GF-D8 (cell line): ENCODE data around the gene HOXA13.
A peak's percentile ranks its signal among the peaks of the same experiment; 100 is the strongest.

Source experiments
- DNase-seq: peaks from one replicate; lab custom pipeline; 2025; lab: John Stamatoyannopoulos, UW

The HOXA13 gene

DNA sequence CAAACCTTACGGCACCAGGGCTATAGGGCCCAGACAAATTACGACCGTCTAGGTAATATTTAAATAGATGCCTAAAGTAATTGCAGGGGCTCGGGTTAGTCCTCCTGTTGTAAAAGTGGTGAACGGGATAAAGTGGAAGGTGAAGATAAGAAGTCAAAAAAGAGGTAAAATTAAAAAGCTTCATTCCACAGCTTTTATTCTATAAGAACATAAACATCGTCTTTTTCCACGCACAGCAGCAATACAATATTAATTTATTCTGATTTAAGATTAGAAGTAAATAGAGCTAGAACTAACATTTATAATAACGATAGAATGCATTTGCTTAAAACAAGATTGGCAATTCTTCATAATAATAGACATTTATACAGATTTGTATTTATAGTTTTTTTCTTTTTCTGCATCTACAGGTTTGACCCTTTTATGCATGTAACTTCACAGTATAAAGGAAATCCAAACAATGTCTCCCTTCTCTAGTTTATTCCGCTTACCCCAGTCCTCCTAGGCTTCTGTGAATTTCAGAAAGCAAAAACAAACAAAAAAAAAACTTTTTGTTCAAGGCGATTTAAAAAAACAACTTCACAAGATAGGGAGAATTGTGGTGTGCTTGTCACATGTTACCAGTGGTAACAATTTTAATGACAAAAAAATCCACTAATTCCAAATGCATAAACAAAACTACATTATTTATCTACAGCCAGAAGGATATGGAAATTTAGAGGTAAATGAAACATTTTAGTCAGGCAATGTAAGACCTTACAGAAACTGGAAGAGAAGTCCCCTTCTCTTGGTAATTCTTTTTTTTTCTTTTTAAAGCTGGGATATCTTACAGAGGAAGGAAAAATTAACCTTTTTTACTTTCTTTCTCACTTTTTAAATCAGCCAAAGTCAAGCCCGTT, 29.2 kb downstream of the HOXA13 start:
- DNase-seq = no peak

DNA sequence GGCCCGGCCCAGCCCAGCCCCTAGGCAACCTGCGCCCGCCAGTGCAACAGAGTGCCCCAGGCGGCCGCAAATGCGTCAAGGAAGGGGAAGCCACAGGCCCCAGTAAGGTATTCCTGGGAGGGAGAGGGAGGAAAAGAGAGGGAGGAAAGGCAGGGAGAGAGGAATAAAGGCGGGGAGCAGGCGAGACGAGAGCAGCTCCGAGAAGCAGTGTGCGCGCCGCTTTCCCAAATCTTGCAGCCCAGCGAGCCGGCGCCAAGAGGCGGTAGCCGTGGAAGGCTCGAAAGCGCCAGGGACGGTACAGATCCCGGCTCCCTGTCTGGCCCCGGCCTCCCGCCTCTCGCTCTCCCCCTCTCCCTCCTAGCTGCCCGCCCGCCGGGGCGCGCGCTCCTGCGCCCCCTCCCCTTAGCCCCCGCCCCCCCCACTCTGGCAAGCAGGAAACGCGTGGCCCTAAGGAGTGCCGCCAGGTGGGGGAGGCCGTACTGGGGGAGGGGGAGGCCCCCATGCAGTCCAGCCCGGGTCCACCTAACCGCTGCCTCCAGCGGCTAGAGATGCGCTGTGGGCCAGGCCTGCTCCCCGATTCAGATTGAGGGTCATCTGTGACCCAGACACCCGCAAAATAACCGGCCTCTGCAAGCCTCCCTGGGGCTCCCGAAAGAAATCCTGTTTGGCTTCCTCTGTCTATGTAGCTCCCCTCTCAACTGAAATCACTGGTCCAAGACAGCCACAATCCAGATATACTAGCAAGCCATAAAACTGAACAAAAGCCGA, 30.0 kb downstream of the HOXA13 start:
- DNase-seq = no peak

DNA sequence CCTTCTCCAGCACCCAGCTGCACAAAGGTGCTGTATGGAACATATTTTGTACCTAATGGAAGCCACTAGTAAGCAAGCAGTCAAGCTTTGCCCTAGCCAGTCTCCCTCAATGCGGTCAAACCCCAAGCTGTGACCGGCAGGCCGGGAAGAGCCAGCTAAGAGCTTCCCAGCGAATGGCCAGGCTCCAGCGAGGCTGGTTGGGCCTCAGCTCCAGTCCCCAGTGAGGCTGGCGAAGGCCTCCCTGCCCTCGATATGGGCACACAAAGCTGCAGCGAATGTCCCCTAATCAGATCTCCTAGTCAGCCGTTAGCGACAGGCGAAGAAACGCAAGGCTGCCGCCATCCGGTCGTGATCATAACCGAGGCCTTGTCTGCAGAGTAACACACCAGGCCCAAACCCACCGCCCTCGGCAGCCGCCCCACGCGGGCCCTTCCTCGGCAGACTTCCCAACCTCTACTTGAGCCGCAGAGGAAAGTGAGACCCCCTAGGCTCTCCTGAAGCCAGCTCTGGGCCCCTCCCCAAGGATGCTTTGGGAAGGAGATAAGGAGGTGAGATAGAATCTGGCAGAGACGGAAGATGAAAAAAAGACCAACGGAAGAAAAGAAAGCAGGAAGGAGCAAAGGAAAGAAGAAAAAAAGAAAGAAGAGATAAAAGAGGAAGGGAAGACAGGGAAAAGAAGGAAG, 31.5 kb downstream of the HOXA13 start:
- peak; percentile 85 for DNase-seq

DNA sequence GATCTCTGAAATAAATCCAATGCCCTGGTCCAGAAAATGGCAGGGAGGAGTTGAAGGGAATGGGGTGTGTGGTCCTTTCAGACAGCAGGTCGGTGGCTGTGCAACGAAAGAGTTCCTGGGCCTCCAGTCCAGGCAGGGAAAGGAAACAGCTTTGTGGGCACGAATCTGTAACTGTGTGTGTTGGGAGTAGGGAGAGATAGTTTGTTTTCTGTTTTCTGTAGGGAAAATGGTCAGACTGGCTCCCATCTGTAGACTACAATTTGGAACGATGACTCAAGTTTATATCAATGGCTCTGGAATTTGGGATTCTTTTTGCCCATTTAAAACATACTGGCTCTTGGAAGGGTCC, 32.0 kb downstream of the HOXA13 start:
- no peak for DNase-seq

DNA sequence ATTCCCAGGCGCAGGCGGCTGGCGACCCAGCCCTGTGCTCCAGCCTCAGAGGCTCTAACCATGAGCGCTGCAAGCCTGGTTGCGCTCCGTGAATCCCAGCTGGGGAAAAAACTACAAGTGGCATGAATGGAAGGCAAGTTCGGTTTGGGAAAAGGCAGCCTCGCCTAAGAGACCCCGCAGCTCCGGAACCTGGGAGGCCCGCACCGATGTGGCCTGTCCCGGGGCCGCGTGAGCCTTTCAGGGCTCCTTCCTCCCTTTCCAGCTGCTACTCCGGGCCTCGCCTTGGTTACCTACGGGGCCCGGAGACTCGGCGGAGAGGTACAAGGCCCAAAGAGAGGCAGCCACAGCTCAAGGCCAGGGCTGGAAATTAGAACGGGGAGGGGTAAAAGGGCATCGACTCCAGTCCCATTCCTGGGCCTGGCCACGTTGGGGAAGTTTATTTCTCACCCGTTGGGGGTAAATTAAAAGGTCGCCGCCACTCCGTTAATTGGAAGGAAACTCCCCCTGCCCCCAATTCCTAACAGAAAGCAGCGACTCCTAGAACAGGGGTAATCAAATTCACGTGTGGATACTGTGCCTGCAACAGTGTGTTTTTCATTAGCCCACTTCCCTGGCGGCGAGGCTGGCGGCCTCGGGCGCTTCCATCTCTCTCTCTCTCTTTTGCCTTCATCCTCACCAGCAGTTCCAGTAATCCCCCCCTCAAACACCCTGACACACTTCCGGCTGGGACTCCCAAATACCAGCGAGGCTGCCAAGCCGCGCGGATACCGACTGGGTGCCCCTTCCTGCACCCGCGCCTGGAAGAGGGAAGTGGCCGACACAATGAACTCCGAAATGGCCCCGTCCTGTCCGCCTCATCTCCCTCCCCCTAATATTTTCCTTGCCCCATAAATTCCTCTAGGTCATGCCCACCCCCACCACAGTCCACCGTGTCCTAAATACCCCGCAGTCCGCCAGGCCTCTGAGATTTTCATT, 33.1 kb downstream of the HOXA13 start:
- DNase-seq = peak; percentile 90

DNA sequence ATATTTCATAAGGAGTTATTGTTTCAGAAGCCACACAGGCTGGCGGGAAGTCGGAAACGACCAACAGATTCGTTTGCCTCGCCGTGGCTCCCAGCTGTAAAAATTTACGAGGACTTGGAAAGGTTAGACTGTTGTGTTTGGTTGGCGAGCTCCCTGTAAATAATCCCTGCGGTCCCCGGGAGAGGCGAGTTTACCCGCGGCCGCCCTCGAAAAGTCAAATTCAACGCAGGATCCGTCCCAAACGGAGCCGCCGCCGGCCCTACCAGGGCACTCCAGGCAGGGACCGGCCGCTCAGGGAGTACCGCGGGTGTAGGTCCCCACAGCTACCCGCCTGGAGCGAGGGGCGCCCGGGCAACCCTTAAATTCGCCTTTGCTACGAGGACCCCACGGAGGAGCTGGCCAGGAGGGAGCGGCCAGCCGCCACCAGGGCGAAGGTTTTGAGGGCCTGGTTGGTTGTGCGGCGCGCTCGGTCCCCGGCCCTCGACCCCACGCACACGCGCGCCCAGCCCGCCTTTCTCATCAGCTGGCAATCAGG, 33.8 kb downstream of the HOXA13 start:
- DNase-seq = no peak

DNA sequence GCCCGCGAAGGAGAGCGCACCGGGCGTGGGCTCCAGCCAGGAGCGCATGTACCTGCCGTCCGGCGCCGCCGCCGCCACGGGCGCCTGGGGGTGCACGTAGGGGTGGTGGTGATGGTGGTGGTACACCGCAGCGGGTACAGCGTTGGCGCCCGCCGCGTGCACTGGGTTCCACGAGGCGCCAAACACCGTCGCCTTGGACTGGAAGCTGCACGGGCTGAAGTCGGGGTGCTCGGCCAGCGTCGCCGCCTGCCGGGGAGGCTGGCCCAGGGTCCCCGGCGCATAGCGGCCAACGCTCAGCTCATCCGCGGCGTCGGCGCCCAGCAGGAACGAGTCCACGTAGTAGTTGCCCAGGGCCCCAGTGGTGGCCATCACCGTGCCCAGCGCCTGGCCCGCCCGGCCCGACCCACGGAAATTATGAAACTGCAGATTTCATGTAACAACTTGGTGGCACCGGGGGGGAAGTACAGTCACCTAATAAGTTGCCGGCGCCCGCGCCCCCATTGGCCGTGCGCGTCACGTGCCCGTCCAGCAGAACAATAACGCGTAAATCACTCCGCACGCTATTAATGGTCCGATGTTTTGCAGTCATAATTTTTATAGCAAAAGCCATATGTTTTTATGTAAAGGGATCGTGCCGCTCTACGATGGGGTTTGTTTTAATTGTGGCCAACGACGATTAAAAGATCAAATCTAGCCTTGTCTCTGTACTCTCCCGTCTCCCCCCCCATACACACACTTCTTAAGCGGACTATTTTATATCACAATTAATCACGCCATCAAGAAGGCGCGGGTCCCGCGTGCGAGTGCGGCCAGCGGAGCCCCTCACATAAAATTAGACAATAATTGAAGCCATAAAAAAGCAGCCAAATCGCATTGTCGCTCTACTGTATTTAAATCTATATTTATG, 34.5 kb downstream of the HOXA13 start, which contains the start of gene HOXA9:
Gene HOXA9, minus strand, starts transcription at position 449 of the 907 bp plus-strand sequence. Its CDS starts 80 bp downstream, at position 369.
- peak; percentile 90 for DNase-seq

DNA sequence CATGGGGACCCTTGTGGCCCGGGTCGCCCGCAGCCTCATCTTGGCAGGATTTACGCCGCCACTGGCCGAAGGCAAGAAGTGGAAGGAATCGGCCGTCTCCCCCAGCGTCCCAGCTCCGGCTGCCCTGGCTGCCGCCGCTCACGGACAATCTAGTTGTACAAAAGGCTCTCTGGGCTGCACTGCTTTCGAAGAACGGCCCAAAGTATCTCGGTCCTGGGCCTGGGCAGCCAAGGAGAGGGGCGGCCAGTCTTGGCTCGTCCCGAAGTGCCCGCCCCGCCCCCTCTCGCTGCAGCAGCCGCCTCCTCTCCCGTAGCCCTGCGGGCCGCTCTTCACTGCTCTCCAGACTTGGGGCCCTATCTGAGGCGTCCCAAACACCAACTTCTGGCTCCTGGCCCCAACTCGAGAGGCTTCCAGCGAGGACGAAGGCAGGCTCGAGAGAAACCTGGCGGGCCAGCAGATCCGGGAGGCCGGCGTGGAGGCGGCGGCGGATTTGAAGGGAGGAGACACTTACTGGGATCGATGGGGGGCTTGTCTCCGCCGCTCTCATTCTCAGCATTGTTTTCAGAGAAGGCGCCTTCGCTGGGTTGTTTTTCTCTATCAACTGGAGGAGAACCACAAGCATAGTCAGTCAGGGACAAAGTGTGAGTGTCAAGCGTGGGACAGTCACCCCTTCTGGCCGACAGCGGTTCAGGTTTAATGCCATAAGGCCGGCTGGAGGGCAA, 35.4 kb downstream of the HOXA13 start:
- no peak for DNase-seq

DNA sequence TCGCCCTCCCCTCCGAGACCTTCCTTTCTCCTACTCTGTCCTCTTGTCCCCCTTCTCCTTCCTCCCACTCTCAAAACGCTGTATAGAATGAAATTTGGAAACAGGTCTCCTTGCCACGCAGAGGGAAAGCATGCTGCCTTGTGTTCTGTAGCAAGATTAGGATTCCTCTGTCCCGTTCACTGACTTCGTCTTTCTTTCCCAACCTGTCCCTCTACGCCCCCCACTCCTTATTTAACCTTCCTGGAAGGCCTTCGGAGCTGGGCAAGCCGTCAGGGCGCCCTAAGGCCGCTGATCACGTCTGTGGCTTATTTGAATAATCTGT, 35.9 kb downstream of the HOXA13 start:
- no peak for DNase-seq

DNA sequence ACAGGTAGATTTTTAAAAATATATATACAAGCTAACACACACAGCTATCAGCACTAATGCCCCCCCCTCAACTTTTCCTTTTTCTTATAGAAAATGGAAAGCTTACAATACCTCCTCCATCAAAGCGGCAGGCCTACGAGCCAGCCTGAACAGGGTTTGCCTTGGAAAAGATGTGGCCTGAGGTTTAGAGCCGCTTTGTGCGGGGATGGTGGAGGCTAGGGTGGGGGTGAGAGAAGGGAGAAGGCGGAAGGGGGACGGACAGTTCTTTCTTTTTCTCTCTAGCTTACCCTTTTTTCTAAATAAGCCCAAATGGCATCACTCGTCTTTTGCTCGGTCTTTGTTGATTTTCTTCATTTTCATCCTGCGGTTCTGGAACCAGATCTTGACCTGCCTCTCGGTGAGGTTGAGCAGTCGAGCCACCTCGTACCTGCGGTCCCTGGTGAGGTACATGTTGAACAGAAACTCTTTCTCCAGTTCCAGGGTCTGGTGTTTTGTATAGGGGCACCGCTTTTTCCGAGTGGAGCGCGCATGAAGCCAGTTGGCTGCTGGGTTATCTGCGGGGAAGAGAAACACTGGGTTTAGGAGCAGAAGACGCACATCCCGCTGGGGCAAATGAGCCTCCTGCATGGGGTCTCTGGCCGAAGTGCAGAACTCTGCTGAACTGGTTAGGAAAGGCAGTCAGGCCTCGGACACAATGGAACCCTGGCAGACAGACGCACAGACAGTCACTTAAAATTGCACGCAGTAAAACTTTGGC, 36.4 kb downstream of the HOXA13 start:
- no peak for DNase-seq

DNA sequence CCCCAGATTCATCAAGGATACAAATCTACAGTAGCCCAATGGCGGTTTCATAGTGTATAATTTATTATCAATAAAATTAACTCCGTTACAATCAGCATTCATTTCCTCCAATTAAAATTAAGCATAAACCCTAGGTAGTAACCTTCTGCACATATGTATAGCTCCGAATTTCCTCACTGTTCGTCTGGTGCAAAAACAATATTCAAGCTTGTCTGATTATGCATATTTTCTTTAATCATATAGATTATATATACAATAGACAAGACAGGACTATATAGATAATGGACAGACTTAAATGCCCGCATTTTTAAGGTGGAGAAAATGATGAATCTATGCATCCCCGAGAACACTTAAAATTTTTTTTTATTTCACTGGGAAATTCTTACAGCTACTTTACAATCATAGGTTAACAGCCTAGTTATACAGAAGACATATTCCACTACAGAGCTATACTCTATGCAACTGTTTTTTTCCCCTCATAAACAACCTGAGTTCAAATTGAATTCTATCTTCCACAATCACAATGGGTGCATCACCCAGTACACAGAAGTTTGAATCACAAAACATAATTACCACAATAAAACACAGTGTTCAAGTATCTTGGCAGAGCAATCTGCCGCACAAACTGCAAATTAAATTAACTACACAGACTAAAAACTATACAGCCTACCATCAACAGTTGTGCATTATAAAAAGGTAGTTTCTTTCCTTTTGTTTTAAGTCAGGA, 37.2 kb downstream of the HOXA13 start:
- no peak for DNase-seq

DNA sequence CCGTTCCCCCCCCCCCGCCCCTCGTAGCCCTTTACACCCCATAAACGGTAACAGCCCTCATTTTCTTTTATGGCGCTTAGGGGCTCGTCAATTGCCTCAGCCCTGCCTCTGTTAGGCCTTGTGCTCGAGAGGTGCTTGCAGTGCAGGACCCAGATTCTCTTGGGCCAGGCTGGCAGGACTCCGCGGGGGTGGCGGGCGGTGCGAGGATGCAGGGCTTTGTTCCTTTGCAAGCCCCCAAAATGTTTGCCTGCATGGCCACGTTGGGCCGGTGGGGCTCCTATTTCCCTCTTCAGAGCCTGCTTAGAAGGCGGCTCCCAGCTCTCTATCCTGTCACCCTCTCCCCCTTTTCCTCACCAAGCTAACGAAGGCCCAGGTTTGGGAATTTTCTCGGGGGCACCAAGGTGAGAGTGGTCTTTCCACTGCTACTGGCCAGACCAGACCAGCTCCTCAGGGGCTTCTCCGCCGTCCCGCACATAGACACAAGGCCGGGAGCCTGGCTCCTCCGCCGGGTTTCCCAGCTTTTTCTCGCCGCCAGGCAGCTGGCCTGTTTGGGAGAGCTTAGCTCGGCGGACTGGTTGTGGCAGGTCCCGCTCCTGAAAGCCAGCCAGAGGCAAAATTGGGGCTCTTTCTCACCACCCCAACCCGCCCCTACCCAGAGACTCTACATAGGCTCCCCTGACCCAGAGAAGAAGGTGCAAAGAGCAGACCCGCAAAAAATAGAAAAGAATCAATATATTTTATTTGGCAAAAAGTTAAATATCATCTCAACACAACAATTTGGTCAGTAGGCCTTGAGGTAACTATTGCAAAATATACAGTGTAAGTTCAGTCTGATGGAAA, 38.0 kb downstream of the HOXA13 start:
- DNase-seq = no peak

DNA sequence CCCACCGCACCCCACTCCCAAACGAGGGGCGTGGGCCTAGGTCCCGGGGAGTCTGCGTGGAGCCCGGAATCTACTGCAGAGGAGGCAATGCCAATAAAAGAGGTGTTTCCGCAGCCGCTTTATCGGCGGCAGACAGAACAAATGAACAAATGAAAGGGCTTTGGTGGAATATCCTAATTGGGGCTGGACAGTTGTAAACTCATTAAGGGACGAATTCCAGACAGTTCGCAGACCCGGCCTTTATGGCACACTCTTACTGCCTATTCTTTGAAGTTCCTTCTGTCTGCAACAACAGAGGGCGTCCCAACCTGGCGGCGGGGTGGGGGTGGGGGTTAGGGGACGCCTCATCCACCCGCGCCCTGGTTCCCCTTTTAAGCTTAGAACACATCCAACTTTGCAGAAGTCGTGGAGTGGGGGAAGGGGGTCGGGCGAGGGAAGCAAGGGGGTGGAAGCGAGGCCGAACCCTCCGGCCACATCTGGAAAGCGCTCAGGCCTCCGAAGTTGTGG, 38.6 kb downstream of the HOXA13 start:
- DNase-seq = peak; percentile 84

DNA sequence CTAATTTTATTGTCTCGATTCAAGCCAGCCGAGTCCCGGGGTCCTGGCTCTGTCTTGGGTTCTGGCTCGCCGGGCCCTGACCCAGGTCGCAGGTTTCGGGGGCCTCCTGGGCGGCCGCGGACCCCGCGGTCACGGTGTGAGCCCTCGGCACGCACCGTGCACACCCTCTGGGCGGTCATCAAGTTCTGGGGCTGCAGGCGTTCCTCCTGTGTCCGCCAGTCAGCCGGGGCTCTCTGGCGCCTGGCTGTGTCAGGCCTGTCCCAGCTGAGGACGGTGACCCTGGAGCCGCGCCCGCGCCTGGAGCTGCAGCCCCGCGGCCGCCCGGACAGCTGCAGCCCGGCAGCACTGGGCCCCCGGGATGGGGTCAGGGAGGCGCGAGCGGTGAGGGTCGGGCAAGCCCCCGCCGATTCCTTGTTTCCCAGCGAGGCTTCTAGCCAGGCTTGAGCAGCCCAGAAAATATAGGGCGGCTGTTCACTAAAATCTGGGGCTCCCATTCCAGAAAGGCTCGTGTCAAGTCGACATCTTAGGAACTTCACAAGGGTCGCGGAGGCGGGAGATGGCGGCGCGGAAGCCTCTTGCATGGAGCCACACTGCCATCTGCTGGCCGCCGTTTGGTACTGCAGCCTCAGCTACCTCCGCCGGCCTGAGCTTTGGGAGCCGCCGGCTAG, 39.2 kb downstream of the HOXA13 start:
- DNase-seq = peak; percentile 75

DNA sequence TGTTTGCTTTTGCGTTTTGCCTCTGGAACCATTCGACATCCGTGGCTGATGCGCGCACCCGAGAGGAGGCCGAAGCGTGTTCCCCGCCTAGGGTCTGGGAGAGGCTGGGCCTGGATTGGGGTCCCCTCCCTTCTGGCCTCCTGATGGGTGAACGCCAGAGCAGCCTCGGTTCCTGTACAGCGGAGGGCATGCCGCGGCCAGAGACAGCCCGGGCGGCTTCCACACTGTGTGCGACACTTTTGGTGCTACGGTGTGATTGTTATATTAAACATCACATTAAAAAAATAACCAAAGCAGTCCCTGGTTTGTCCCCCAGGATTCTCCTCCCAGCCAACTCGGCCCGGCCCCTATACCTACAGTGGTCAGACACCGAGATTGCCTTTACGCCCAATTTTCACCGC, 39.7 kb downstream of the HOXA13 start:
- no peak for DNase-seq
